HepG2 (cell line): ENCODE data around the gene CHMP6. TPM values are rescaled to one million over a fixed set of nuclear protein-coding genes. Genes with fewer than 3 reads are reported as not detected.

Experiments used
- E2F5 ChIP-seq: sonication (generic); formaldehyde crosslinking; conservative IDR thresholded peaks from 2 replicates; pipeline ENCODE4 v1.4.0; 2020; ENCODE audit warnings: missing genetic modification reagents
- HINFP ChIP-seq: sonication (generic); formaldehyde crosslinking; IDR thresholded peaks from 2 replicates; pipeline ENCODE4 v1.4.0; 2020; ENCODE audit warnings: low read depth, mild to moderate bottlenecking, missing genetic modification reagents
- HIVEP1 ChIP-seq: sonication (generic); formaldehyde crosslinking; IDR thresholded peaks from 2 replicates; pipeline ENCODE4 v1.4.0; 2020; ENCODE audit warnings: mild to moderate bottlenecking, missing genetic modification reagents
- HNRNPL ChIP-seq: fragments of 200-400 bp; formaldehyde crosslinking; IDR thresholded peaks from 2 replicates; pipeline ENCODE4 v1.6.1; 2017; ENCODE audit warnings: mild to moderate bottlenecking, low read depth, low read length
- SKI ChIP-seq: fragments of 450-650 bp; IDR thresholded peaks from one replicate; pipeline ENCODE4 v1.6.1; 2018; ENCODE audit warnings: mild to moderate bottlenecking; ENCODE audit not compliant: partially characterized antibody
- ZBTB7B ChIP-seq: sonication (generic); formaldehyde crosslinking; IDR thresholded peaks from 2 replicates; pipeline ENCODE4 v1.4.0; 2020; ENCODE audit warnings: missing genetic modification reagents
- ZMYM2 ChIP-seq: sonication (generic); formaldehyde crosslinking; IDR thresholded peaks from 2 replicates; pipeline ENCODE4 v1.8.0; 2022; ENCODE audit warnings: mild to moderate bottlenecking, missing genetic modification reagents
- ZNF136 ChIP-seq: sonication (generic); formaldehyde crosslinking; IDR thresholded peaks from 2 replicates; pipeline ENCODE4 v1.8.1; 2022; ENCODE audit warnings: low read depth, mild to moderate bottlenecking, moderate library complexity, missing genetic modification reagents
- ZNF263 ChIP-seq: sonication (generic); formaldehyde crosslinking; IDR thresholded peaks from 2 replicates; pipeline ENCODE4 v1.4.0; 2020; ENCODE audit warnings: missing genetic modification reagents
- ZNF83 ChIP-seq: sonication (generic); formaldehyde crosslinking; IDR thresholded peaks from 2 replicates; pipeline ENCODE4 v1.4.0; 2020; ENCODE audit warnings: missing genetic modification reagents, mild to moderate bottlenecking, borderline replicate concordance
- ZNF891 ChIP-seq: sonication (generic); formaldehyde crosslinking; IDR thresholded peaks from 2 replicates; pipeline ENCODE4 v1.5.0; 2020; ENCODE audit warnings: mild to moderate bottlenecking, missing genetic modification reagents
- polyA plus RNA-seq, 8 experiments: library from polyadenylated mRNA; depleted of rRNA in 3 of 8; stranded (reverse) in 7 of 8; unstranded in 1 of 8; fragments of >200 nt; fragmentation: Illumina TruSeq in 4 of 8; extraction: Trizol in 4 of 8; gene quantifications; 2 replicates each; pipeline versions ENCODE4 v1.2.1 to v1.2.3, GENCODE V29; 2011 to 2016; ENCODE audit warnings: low read depth in 4 of 8, missing spikeins in 1 of 8, mixed read lengths in 1 of 8; ENCODE audit not compliant: insufficient read depth in 1 of 8
- total RNA-seq, 5 experiments: library from RNA; depleted of rRNA; stranded (reverse); fragments of >200 nt; fragmentation: Illumina TruSeq; extraction: Trizol; gene quantifications; 2 replicates each; pipeline ENCODE4 v1.2.3, GENCODE V29; 2016; ENCODE audit warnings: low read depth in 1 of 5
- TF ChIP-seq, protein P1 (sequence below): IDR thresholded peaks from 2 replicates; pipeline ENCODE4 v1.6.1; 2016; ENCODE audit warnings: missing compliant biosample characterization, missing genetic modification reagents, borderline replicate concordance
- TF ChIP-seq, protein P2 (sequence below): sonication (generic); formaldehyde crosslinking; IDR thresholded peaks from 2 replicates; pipeline ENCODE4 v1.4.0; 2020; ENCODE audit warnings: mild to moderate bottlenecking, missing genetic modification reagents
- TF ChIP-seq, protein P3 (sequence below): sonication (generic); formaldehyde crosslinking; IDR thresholded peaks from 2 replicates; pipeline ENCODE4 v1.4.0; 2020; ENCODE audit warnings: missing genetic modification reagents

The CHMP6 gene
- total and polyA plus RNA-seq, 2 of the 13 experiments (the other 11 are each of a cell fraction or from before 2014, with no cell fraction given) = 11.1 to 24.2 TPM

DNA sequence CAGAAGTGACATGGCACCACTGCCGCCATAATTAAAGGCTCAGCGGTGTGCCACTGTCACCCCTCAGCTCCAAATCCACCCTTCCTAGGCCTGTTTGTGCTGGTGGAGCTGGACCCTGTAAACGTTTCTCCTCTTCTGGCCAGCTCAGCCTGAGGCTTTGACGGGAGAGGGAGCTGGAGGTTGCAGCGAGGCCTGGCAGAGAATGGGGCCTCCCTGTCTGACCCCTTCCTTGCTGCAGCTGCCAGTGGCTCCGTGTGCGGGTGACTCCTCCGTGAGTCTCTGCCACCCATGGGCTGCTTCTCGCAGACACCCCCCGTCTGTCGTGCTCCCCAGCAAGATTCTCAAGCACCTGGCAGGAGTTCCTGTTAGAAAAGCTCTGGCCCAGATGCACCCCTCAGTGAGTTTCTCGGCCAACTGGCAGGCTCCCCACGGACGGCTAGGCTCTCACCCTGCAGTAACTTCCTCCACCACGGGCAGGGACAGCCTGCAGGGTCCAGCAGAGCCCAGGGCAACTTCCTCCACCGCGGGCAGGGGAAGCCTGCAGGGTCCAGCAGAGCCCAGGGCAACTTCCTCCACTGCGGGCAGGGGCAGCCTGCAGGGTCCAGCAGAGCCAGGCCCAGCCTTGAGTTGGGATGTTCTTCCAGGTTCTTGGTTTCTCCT lies 4.7 kb upstream of the CHMP6 start (continued):
- no peak for TF ChIP-seq ZMYM2
- TF ChIP-seq, protein P1, sequence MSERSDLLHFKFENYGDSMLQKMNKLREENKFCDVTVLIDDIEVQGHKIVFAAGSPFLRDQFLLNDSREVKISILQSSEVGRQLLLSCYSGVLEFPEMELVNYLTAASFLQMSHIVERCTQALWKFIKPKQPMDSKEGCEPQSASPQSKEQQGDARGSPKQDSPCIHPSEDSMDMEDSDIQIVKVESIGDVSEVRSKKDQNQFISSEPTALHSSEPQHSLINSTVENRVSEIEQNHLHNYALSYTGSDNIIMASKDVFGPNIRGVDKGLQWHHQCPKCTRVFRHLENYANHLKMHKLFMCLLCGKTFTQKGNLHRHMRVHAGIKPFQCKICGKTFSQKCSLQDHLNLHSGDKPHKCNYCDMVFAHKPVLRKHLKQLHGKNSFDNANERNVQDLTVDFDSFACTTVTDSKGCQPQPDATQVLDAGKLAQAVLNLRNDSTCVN (CRISPR knock-in tag) = peak; percentile 18; the same call in 1 of the 2 replicates
- no peak for TF ChIP-seq ZNF136 (CRISPR knock-in tag)
- TF ChIP-seq, protein P2, sequence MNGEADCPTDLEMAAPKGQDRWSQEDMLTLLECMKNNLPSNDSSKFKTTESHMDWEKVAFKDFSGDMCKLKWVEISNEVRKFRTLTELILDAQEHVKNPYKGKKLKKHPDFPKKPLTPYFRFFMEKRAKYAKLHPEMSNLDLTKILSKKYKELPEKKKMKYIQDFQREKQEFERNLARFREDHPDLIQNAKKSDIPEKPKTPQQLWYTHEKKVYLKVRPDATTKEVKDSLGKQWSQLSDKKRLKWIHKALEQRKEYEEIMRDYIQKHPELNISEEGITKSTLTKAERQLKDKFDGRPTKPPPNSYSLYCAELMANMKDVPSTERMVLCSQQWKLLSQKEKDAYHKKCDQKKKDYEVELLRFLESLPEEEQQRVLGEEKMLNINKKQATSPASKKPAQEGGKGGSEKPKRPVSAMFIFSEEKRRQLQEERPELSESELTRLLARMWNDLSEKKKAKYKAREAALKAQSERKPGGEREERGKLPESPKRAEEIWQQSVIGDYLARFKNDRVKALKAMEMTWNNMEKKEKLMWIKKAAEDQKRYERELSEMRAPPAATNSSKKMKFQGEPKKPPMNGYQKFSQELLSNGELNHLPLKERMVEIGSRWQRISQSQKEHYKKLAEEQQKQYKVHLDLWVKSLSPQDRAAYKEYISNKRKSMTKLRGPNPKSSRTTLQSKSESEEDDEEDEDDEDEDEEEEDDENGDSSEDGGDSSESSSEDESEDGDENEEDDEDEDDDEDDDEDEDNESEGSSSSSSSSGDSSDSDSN (CRISPR knock-in tag) = peak; percentile 29; the same call in 1 of the 2 replicates
- TF ChIP-seq HNRNPL = 0 out of 2 replicates have a peak, but pooled peaks have one; percentile 56
- TF ChIP-seq ZNF263 (CRISPR knock-in tag) = peak; percentile 26; the same call in 1 of the 2 replicates
- TF ChIP-seq SKI = no peak
- peak; percentile 20; the same call in 1 of the 2 replicates for TF ChIP-seq HIVEP1 (CRISPR knock-in tag)
- no peak for TF ChIP-seq HINFP (CRISPR knock-in tag)
- TF ChIP-seq ZBTB7B (CRISPR knock-in tag) = no peak
- no peak for TF ChIP-seq E2F5 (CRISPR knock-in tag)
- TF ChIP-seq, protein P3, sequence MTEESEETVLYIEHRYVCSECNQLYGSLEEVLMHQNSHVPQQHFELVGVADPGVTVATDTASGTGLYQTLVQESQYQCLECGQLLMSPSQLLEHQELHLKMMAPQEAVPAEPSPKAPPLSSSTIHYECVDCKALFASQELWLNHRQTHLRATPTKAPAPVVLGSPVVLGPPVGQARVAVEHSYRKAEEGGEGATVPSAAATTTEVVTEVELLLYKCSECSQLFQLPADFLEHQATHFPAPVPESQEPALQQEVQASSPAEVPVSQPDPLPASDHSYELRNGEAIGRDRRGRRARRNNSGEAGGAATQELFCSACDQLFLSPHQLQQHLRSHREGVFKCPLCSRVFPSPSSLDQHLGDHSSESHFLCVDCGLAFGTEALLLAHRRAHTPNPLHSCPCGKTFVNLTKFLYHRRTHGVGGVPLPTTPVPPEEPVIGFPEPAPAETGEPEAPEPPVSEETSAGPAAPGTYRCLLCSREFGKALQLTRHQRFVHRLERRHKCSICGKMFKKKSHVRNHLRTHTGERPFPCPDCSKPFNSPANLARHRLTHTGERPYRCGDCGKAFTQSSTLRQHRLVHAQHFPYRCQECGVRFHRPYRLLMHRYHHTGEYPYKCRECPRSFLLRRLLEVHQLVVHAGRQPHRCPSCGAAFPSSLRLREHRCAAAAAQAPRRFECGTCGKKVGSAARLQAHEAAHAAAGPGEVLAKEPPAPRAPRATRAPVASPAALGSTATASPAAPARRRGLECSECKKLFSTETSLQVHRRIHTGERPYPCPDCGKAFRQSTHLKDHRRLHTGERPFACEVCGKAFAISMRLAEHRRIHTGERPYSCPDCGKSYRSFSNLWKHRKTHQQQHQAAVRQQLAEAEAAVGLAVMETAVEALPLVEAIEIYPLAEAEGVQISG (CRISPR knock-in tag) = no peak
- no peak for TF ChIP-seq ZNF83 (CRISPR knock-in tag)
- 0 out of 2 replicates have a peak, but pooled peaks have one; percentile 29 for TF ChIP-seq ZNF891
